Measurements from ENCODE around the gene LRRC45.

- TF ChIP-seq CTCF (IDR thresholded peaks at IDR 0.05) (no peak), POLR2A (IDR thresholded peaks at IDR 0.05) (no peak)
Measured at GRCh38 chr17:82059272-82060000, 36.3 kb downstream of the LRRC45 start.
